SK-N-SH (cell line): Measurements from ENCODE around the gene BRDT. TPM values are rescaled to one million over a fixed set of nuclear protein-coding genes. Genes with fewer than 3 reads are reported as not detected.

Experiments
- CTCF ChIA-PET: fragments of 300-600, 350-600 bp; formaldehyde crosslinking; extraction: SDS; loops from one replicate; lab custom pipeline; 2021; lab: Yijun Ruan, JAX
- POLR2A ChIA-PET: fragments of 350-600 bp; sonication (Branson Sonifier 250); formaldehyde crosslinking; extraction: SDS; loops from one replicate; lab custom pipeline; 2020; ENCODE audit warnings: antibody characterized with exemption, inconsistent platforms; lab: Yijun Ruan, JAX
- DNase-seq: peaks from one replicate; pipeline ENCODE4 v3.0.0; 2012
- H2AFZ ChIP-seq: fragments of 200-600 bp; sonication (generic); 2 replicates; pipeline ENCODE4 v1.8.1; 2016; ENCODE audit warnings: antibody characterized with exemption, mild to moderate bottlenecking, low read depth
- H3F3A ChIP-seq: fragments of 200-600 bp; sonication (generic); replicated peaks from 2 replicates; pipeline ENCODE3; 2016; ENCODE audit warnings: antibody characterized with exemption, mild to moderate bottlenecking; ENCODE audit not compliant: insufficient read depth
- H3K27ac ChIP-seq, 2 experiments: fragments of 200-500 bp in 1 of 2; fragments of 200-600 bp in 1 of 2; sonication (Bioruptor generic) in 1 of 2; sonication (generic), shearing (Covaris generic) in 1 of 2; 2 replicates each; pipeline versions ENCODE4 v1.5.1 to v1.6.1; 2014 to 2016; ENCODE audit warnings: low read depth in 2 of 2, inconsistent platforms in 1 of 2, low read length in 1 of 2, mild to moderate bottlenecking in 1 of 2, mixed read lengths in 1 of 2
- H3K27me3 ChIP-seq: fragments of 200-600 bp; sonication (generic), shearing (Covaris generic); 2 replicates; pipeline ENCODE4 v1.6.1; 2016; ENCODE audit warnings: mixed run types; ENCODE audit not compliant: insufficient read depth
- H3K36me3 ChIP-seq, 2 experiments: fragments of 200-500 bp in 1 of 2; fragments of 200-600 bp in 1 of 2; sonication (Bioruptor generic) in 1 of 2; sonication (generic) in 1 of 2; replicated peaks in 1 of 2; 2 replicates each; pipeline versions ENCODE3 to v1.5.1; 2014 to 2016; ENCODE audit warnings: low read length in 1 of 2, mild to moderate bottlenecking in 1 of 2; ENCODE audit not compliant: insufficient read depth in 2 of 2, control insufficient read depth in 1 of 2
- H3K4me1 ChIP-seq, 2 experiments: fragments of 200-500 bp in 1 of 2; fragments of 200-600 bp in 1 of 2; sonication (Bioruptor generic) in 1 of 2; sonication (generic), shearing (Covaris generic) in 1 of 2; 2 replicates each; pipeline versions ENCODE4 v1.5.1 to v1.6.1; 2014 to 2016; ENCODE audit warnings: low read depth in 1 of 2, low read length in 1 of 2, mixed run types in 1 of 2; ENCODE audit not compliant: insufficient read depth in 2 of 2, control insufficient read depth in 1 of 2
- H3K4me2 ChIP-seq: fragments of 200-600 bp; sonication (generic), shearing (Covaris generic); 2 replicates; pipeline ENCODE4 v1.6.1; 2017; ENCODE audit warnings: mixed run types
- H3K4me3 ChIP-seq, 2 experiments: fragments of 200-500 bp in 1 of 2; fragments of 200-600 bp in 1 of 2; sonication (Bioruptor generic) in 1 of 2; sonication (generic), shearing (Covaris generic) in 1 of 2; 2 replicates each; pipeline versions ENCODE4 v1.5.1 to v1.8.1; 2014 to 2016; ENCODE audit warnings: low read depth in 2 of 2, inconsistent platforms in 1 of 2, low read length in 1 of 2, mild to moderate bottlenecking in 1 of 2, mixed read lengths in 1 of 2, moderate library complexity in 1 of 2
- H3K79me2 ChIP-seq: fragments of 200-600 bp; sonication (generic); 2 replicates; pipeline ENCODE4 v1.8.1; 2017; ENCODE audit warnings: mild to moderate bottlenecking; ENCODE audit not compliant: insufficient read depth
- H3K9ac ChIP-seq: fragments of 200-600 bp; sonication (generic); 2 replicates; pipeline ENCODE4 v1.6.1; 2017; ENCODE audit warnings: mixed run types
- H3K9me2 ChIP-seq: fragments of 200-600 bp; sonication (generic); 2 replicates; pipeline ENCODE4 v1.6.1; 2017; ENCODE audit warnings: mixed run types
- H3K9me3 ChIP-seq: fragments of 200-600 bp; sonication (generic); 2 replicates; pipeline ENCODE4 v1.6.1; 2017; ENCODE audit warnings: mixed run types, mild to moderate bottlenecking, moderate library complexity
- H4K20me1 ChIP-seq: fragments of 200-600 bp; sonication (generic); 2 replicates; pipeline ENCODE4 v1.6.1; 2017; ENCODE audit warnings: mild to moderate bottlenecking, mixed run types; ENCODE audit not compliant: insufficient read depth
- EP300 ChIP-seq, 2 experiments: IDR thresholded peaks; 2 replicates each; pipeline versions ENCODE4 v1.4.0 to v1.6.1; 2012; ENCODE audit warnings: borderline replicate concordance in 1 of 2, low read depth in 1 of 2, low read length in 1 of 2
- EZH2phosphoT487 ChIP-seq: fragments of 200-600 bp; sonication (generic); IDR thresholded peaks from 2 replicates; pipeline ENCODE4 v1.6.1; 2017; ENCODE audit warnings: low read depth, mixed run types, mild to moderate bottlenecking, antibody characterized with exemption, moderate library complexity, borderline replicate concordance
- FOXJ3 ChIP-seq: sonication (generic); formaldehyde crosslinking; IDR thresholded peaks from 2 replicates; pipeline ENCODE4 v1.5.1; 2020; ENCODE audit warnings: mild to moderate bottlenecking, missing genetic modification reagents
- FOXM1 ChIP-seq: IDR thresholded peaks from 2 replicates; pipeline ENCODE4 v1.4.0; 2012; ENCODE audit warnings: low read depth, mild to moderate bottlenecking
- GABPA ChIP-seq: IDR thresholded peaks from 2 replicates; pipeline ENCODE4 v1.4.0; 2012; ENCODE audit warnings: low read depth, mild to moderate bottlenecking
- GATA2 ChIP-seq: sonication (generic); formaldehyde crosslinking; IDR thresholded peaks from 2 replicates; pipeline ENCODE4 v1.5.0; 2020; ENCODE audit warnings: mild to moderate bottlenecking, missing genetic modification reagents
- JUND ChIP-seq: IDR thresholded peaks from 2 replicates; pipeline ENCODE4 v1.4.0; 2012
- NFIC ChIP-seq: IDR thresholded peaks from 2 replicates; pipeline ENCODE4 v1.4.0; 2012; ENCODE audit warnings: borderline replicate concordance
- RCOR1 ChIP-seq: fragments of 150-350 bp; IDR thresholded peaks from 2 replicates; pipeline ENCODE4 v1.6.1; 2017; ENCODE audit warnings: antibody characterized with exemption, low read length
- RXRA ChIP-seq: IDR thresholded peaks from 2 replicates; pipeline ENCODE4 v1.4.0; 2012; ENCODE audit warnings: low read depth, mild to moderate bottlenecking, borderline replicate concordance
- SMC3 ChIP-seq: IDR thresholded peaks from 2 replicates; pipeline ENCODE4 v1.6.1; 2012; ENCODE audit warnings: low read depth, low read length, improper control_type of control experiment
- TCF12 ChIP-seq: IDR thresholded peaks from 2 replicates; pipeline ENCODE4 v1.4.0; 2012
- USF2 ChIP-seq: fragments of 150-350 bp; IDR thresholded peaks from 2 replicates; pipeline ENCODE4 v1.6.1; 2017; ENCODE audit warnings: antibody characterized with exemption, low read length, low read depth, borderline replicate concordance
- WGBS: methylation state at CpG from one replicate; pipeline ENCODE4 v1.1.6; 2017; ENCODE audit warnings: low lambda C conversion rate; 5-methylcytosine and 5-hydroxymethylcytosine counted together
- polyA plus RNA-seq, 3 experiments: library from polyadenylated mRNA; depleted of rRNA; stranded (reverse); fragments of >200 nt; gene quantifications; 2 replicates each; pipeline ENCODE4 v1.2.3, GENCODE V29; 2012
- TF ChIP-seq, protein P1 (sequence below): IDR thresholded peaks from 2 replicates; pipeline ENCODE4 v1.6.1; 2012; ENCODE audit warnings: mild to moderate bottlenecking, low read depth, low read length, moderate library complexity
- TF ChIP-seq, protein P2 (sequence below): IDR thresholded peaks from 2 replicates; pipeline ENCODE4 v1.4.0; 2012; ENCODE audit warnings: low read depth, borderline replicate concordance
- TF ChIP-seq, protein P3 (sequence below): IDR thresholded peaks from 2 replicates; pipeline ENCODE4 v1.4.0; 2012; ENCODE audit warnings: low read depth
- TF ChIP-seq, protein P4 (sequence below): IDR thresholded peaks from 2 replicates; pipeline ENCODE4 v1.4.0; 2012; ENCODE audit warnings: low read depth, borderline replicate concordance
- TF ChIP-seq, protein P5 (sequence below): IDR thresholded peaks from 2 replicates; pipeline ENCODE4; 2012

BRDT gene
- polyA plus RNA-seq, 1 of the 3 experiments (the other 2 are of a cell fraction): not detected

DNA sequence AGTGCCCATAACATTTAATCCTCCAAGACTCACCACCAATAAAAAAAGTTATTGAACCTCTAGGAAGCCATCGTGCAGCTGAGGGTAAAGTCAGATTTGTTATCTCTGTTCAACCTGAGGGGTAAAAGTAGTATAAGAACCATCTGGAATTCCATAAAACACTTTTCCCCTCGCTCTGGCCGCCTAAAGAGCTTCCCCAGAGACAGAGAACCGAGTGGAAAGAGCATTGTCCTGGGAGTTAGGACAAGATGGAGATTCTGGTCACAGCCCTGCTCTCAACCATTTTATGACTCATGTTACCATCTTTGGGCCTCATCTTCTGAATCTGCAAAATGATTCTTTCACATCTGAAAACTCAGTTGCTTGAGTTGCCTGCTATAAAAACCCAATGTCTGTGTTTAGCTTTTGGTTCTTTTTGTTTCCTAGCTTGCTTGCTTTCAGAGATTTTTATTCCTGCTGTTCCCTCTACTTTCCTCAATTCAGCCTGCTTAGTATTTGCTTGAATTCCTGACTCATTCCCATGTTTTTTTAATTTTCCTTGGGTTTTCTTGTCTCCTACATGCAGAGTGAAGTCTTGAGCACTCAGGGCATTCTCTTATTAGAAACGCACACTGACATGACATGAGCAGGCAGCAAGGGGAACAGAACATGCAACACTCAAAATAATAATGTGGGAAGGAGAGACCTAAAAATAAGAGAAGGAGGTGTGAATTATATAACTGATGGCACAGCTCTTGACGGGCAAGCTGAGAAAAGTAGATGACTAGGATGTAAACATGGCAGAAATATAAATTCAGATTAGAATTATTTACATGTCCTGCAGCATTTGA lies 82.3 kb downstream of the BRDT start (continued):
- TF ChIP-seq, protein P1, sequence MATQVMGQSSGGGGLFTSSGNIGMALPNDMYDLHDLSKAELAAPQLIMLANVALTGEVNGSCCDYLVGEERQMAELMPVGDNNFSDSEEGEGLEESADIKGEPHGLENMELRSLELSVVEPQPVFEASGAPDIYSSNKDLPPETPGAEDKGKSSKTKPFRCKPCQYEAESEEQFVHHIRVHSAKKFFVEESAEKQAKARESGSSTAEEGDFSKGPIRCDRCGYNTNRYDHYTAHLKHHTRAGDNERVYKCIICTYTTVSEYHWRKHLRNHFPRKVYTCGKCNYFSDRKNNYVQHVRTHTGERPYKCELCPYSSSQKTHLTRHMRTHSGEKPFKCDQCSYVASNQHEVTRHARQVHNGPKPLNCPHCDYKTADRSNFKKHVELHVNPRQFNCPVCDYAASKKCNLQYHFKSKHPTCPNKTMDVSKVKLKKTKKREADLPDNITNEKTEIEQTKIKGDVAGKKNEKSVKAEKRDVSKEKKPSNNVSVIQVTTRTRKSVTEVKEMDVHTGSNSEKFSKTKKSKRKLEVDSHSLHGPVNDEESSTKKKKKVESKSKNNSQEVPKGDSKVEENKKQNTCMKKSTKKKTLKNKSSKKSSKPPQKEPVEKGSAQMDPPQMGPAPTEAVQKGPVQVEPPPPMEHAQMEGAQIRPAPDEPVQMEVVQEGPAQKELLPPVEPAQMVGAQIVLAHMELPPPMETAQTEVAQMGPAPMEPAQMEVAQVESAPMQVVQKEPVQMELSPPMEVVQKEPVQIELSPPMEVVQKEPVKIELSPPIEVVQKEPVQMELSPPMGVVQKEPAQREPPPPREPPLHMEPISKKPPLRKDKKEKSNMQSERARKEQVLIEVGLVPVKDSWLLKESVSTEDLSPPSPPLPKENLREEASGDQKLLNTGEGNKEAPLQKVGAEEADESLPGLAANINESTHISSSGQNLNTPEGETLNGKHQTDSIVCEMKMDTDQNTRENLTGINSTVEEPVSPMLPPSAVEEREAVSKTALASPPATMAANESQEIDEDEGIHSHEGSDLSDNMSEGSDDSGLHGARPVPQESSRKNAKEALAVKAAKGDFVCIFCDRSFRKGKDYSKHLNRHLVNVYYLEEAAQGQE: no peak
- TF ChIP-seq FOXJ3 (CRISPR knock-in tag) (no peak), EZH2phosphoT487 (no peak), RXRA (no peak), GATA2 (CRISPR knock-in tag) (no peak)
- TF ChIP-seq, protein P2, sequence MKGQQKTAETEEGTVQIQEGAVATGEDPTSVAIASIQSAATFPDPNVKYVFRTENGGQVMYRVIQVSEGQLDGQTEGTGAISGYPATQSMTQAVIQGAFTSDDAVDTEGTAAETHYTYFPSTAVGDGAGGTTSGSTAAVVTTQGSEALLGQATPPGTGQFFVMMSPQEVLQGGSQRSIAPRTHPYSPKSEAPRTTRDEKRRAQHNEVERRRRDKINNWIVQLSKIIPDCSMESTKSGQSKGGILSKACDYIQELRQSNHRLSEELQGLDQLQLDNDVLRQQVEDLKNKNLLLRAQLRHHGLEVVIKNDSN: no peak

DNA sequence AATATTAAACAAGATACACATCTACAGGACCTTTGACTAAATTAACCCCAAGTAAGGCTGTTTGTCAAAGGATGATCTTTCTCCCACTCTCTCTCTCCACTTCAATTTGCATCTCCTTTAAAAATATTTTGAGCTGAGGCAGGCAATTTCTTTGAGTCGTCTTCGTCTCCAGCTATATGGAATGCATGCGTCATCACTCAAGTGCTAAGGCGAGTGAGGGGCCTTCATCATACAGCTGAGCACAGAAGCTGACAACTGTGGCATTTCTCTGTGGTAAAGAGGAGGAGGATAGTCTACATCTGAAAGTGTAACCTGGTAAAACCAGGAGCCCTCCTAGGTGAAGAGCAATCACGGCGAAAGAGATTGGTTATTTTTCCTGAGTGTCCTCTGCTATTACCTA lies 88.2 kb downstream of the BRDT start:
- 71% methylated on average over 6 of the region's 6 CpGs for WGBS
- Histone ChIP-seq H3K27ac (no peak overlapping the region), H3K4me1 (no peaks in the 10 kb centered on the region), H3K36me3 (no peaks in the 10 kb centered on the region), H3K4me3 (no peak overlapping the region), H3K27me3 (peaks cover 5% of the 10 kb centered on the region; the same call in 1 of the 2 replicates), H3F3A (no peaks in the 10 kb centered on the region), H3K4me2 (no peak overlapping the region), H4K20me1 (no peaks in the 10 kb centered on the region), H3K9me2 (no peaks in the 10 kb centered on the region), H3K9ac (no peak overlapping the region), H2AFZ (no peak overlapping the region), H3K9me3 (no peaks in the 10 kb centered on the region), H3K79me2 (no peaks in the 10 kb centered on the region)
- TF ChIP-seq USF2 (no peak), SMC3 (no peak), JUND (no peak), TCF12 (no peak), RXRA (no peak), FOXM1 (no peak), FOXJ3 (CRISPR knock-in tag) (no peak), NFIC (no peak), GABPA (no peak), RCOR1 (no peak), EP300 (IDR thresholded peaks at IDR 0.05; ENCODE audit: borderline replicate concordance in 1 of 2, low read depth in 1 of 2, low read length in 1 of 2) (no peak)
- TF ChIP-seq, protein P3, sequence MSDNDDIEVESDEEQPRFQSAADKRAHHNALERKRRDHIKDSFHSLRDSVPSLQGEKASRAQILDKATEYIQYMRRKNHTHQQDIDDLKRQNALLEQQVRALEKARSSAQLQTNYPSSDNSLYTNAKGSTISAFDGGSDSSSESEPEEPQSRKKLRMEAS: no peak
- TF ChIP-seq, protein P4, sequence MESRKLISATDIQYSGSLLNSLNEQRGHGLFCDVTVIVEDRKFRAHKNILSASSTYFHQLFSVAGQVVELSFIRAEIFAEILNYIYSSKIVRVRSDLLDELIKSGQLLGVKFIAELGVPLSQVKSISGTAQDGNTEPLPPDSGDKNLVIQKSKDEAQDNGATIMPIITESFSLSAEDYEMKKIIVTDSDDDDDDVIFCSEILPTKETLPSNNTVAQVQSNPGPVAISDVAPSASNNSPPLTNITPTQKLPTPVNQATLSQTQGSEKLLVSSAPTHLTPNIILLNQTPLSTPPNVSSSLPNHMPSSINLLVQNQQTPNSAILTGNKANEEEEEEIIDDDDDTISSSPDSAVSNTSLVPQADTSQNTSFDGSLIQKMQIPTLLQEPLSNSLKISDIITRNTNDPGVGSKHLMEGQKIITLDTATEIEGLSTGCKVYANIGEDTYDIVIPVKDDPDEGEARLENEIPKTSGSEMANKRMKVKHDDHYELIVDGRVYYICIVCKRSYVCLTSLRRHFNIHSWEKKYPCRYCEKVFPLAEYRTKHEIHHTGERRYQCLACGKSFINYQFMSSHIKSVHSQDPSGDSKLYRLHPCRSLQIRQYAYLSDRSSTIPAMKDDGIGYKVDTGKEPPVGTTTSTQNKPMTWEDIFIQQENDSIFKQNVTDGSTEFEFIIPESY: no peak
- TF ChIP-seq, protein P5, sequence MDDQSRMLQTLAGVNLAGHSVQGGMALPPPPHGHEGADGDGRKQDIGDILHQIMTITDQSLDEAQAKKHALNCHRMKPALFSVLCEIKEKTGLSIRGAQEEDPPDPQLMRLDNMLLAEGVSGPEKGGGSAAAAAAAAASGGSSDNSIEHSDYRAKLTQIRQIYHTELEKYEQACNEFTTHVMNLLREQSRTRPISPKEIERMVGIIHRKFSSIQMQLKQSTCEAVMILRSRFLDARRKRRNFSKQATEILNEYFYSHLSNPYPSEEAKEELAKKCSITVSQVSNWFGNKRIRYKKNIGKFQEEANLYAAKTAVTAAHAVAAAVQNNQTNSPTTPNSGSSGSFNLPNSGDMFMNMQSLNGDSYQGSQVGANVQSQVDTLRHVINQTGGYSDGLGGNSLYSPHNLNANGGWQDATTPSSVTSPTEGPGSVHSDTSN: no peak
- TF ChIP-seq, protein P2: no peak
- DNase-seq: no peak
- ChIA-PET CTCF (interaction anchor here (1.5 to 1.7 kb wide), 2 partner anchors 35 to 254 kb away, joined by 4 to 5 read pairs; no protein-coding TSS in a partner anchor), POLR2A (no interaction called here)
